Liver (tissue), 9 donors: ENCODE data around the gene CHST13. TPM values are rescaled to one million over a fixed set of nuclear protein-coding genes. Genes with fewer than 3 reads are reported as not detected.

ENCODE experiments used
- DNase-seq: peaks from one replicate; pipeline ENCODE4 v3.0.0-alpha.2; 2017; ENCODE audit warnings: low spot score
- H3K27ac ChIP-seq, 2 donors: one replicate each; pipeline ENCODE4 v1.7.0; 2013; ENCODE audit warnings: inconsistent platforms in 2 of 2, low read length in 2 of 2, control low read depth in 1 of 2, low read depth in 1 of 2, mild to moderate bottlenecking in 1 of 2
- H3K27me3 ChIP-seq, 4 donors: one replicate each; pipeline versions ENCODE4 v1.6.1 to v1.7.0; 2013; ENCODE audit warnings: low read length in 3 of 4, inconsistent platforms in 1 of 4, mild to moderate bottlenecking in 1 of 4, moderate library complexity in 1 of 4; ENCODE audit not compliant: control insufficient read depth in 4 of 4, insufficient read depth in 4 of 4
- H3K36me3 ChIP-seq, 4 donors: one replicate each; pipeline versions ENCODE4 v1.6.1 to v1.7.0; 2013; ENCODE audit warnings: low read length in 3 of 4, mild to moderate bottlenecking in 3 of 4, low read depth in 1 of 4, moderate library complexity in 1 of 4; ENCODE audit not compliant: control insufficient read depth in 4 of 4, insufficient read depth in 3 of 4
- H3K4me1 ChIP-seq, 4 donors: one replicate each; pipeline versions ENCODE4 v1.6.1 to v1.7.0; 2013; ENCODE audit warnings: low read length in 3 of 4, mild to moderate bottlenecking in 3 of 4, moderate library complexity in 1 of 4; ENCODE audit not compliant: control insufficient read depth in 4 of 4, insufficient read depth in 4 of 4
- H3K4me3 ChIP-seq, 3 donors: one replicate each; pipeline versions ENCODE4 v1.6.1 to v1.7.0; 2013; ENCODE audit warnings: low read length in 3 of 3, control low read depth in 1 of 3, low read depth in 1 of 3, mild to moderate bottlenecking in 1 of 3
- H3K9ac ChIP-seq, 2 donors: one replicate each; pipeline ENCODE4 v1.7.0; 2013; ENCODE audit warnings: low read length in 2 of 2, mild to moderate bottlenecking in 2 of 2, moderate library complexity in 2 of 2, control low read depth in 1 of 2, low read depth in 1 of 2
- H3K9me3 ChIP-seq, 4 donors: one replicate each; pipeline versions ENCODE4 v1.6.1 to v1.7.0; 2013; ENCODE audit warnings: low read length in 3 of 4; ENCODE audit not compliant: control insufficient read depth in 4 of 4
- ATF3 ChIP-seq: IDR thresholded peaks from 2 replicates; pipeline ENCODE4 v1.6.1; 2016; ENCODE audit warnings: antibody characterized with exemption
- EGR1 ChIP-seq, 2 donors: IDR thresholded peaks; 2 replicates each; pipeline ENCODE4 v1.6.1; 2016 to 2018; ENCODE audit warnings: antibody characterized with exemption in 2 of 2, low read depth in 2 of 2
- FOXA1 ChIP-seq: IDR thresholded peaks from 2 replicates; pipeline ENCODE4 v1.6.1; 2016; ENCODE audit warnings: antibody characterized with exemption
- FOXA2 ChIP-seq: IDR thresholded peaks from 2 replicates; pipeline ENCODE4 v1.6.1; 2016; ENCODE audit warnings: antibody characterized with exemption
- GABPA ChIP-seq, 2 donors: IDR thresholded peaks in 1 of 2; conservative IDR thresholded peaks in 1 of 2; 2 replicates each; pipeline ENCODE4 v1.6.1; 2016; ENCODE audit warnings: antibody characterized with exemption in 2 of 2, mild to moderate bottlenecking in 1 of 2, moderate library complexity in 1 of 2
- HNF4A ChIP-seq, 2 donors: conservative IDR thresholded peaks; 2 replicates each; pipeline ENCODE4 v1.6.1; 2016; ENCODE audit warnings: antibody characterized with exemption in 2 of 2, mild to moderate bottlenecking in 2 of 2
- HNF4G ChIP-seq: IDR thresholded peaks from 2 replicates; pipeline ENCODE4 v1.6.1; 2016; ENCODE audit warnings: antibody characterized with exemption
- JUND ChIP-seq, 2 donors: IDR thresholded peaks; 2 replicates each; pipeline ENCODE4 v1.6.1; 2016; ENCODE audit warnings: antibody characterized with exemption in 2 of 2
- MAX ChIP-seq: IDR thresholded peaks from 2 replicates; pipeline ENCODE4 v1.6.1; 2016; ENCODE audit warnings: antibody characterized with exemption
- NR2F2 ChIP-seq: IDR thresholded peaks from 2 replicates; pipeline ENCODE4 v1.6.1; 2016; ENCODE audit warnings: antibody characterized with exemption
- RAD21 ChIP-seq, 2 donors: IDR thresholded peaks; 2 replicates each; pipeline ENCODE4 v1.6.1; 2016; ENCODE audit warnings: antibody characterized with exemption in 2 of 2, mild to moderate bottlenecking in 2 of 2
- RXRA ChIP-seq, 2 donors: IDR thresholded peaks; 2 replicates each; pipeline ENCODE4 v1.6.1; 2017 to 2018; ENCODE audit warnings: antibody characterized with exemption in 2 of 2, mild to moderate bottlenecking in 1 of 2
- SP1 ChIP-seq: IDR thresholded peaks from 2 replicates; pipeline ENCODE4 v1.6.1; 2018; ENCODE audit warnings: antibody characterized with exemption, mild to moderate bottlenecking
- TAF1 ChIP-seq: conservative IDR thresholded peaks from 2 replicates; pipeline ENCODE4 v1.6.1; 2016; ENCODE audit warnings: antibody characterized with exemption, mild to moderate bottlenecking
- YY1 ChIP-seq: IDR thresholded peaks from 2 replicates; pipeline ENCODE4 v1.6.1; 2016; ENCODE audit warnings: antibody characterized with exemption, mild to moderate bottlenecking
- ZBTB33 ChIP-seq: IDR thresholded peaks from 2 replicates; pipeline ENCODE4 v1.6.1; 2016; ENCODE audit warnings: antibody characterized with exemption
- WGBS: extraction: QIAGEN DNeasy Blood & Tissue Kit; methylation state at CpG from one replicate; pipeline ENCODE4 v1.1.7; 2013; 5-methylcytosine and 5-hydroxymethylcytosine counted together
- polyA plus RNA-seq, 2 donors: library from polyadenylated mRNA; stranded (reverse) in 1 of 2; unstranded in 1 of 2; fragments of 200-250 nt in 1 of 2; fragments of >200 nt in 1 of 2; fragmentation: Nextera tagmentation in 1 of 2; extraction: Ambion mirVana in 1 of 2; gene quantifications; one replicate each; pipeline versions ENCODE4 v1.2.1 to v1.2.3, GENCODE V29; 2013 to 2015
- total RNA-seq, 2 donors: library from RNA; depleted of rRNA; stranded (reverse); fragments of >200 nt; gene quantifications; one replicate each; pipeline ENCODE4 v1.2.3, GENCODE V29; 2014
- TF ChIP-seq, protein P1 (sequence below): fragments of 150-350 bp; IDR thresholded peaks from 2 replicates; pipeline ENCODE4 v1.5.1; 2017; ENCODE audit warnings: improper control_type of control experiment, low read depth, low read length; ENCODE audit not compliant: missing input control
- TF ChIP-seq, protein P2 (sequence below): IDR thresholded peaks from 2 replicates; pipeline ENCODE4 v1.6.1; 2016; ENCODE audit warnings: antibody characterized with exemption, mild to moderate bottlenecking
- donor health status: healthy.
- donor health status: healthy.
- donor health status: healthy.
- donor health status: healthy.
- donor health status: healthy.

Gene CHST13
- total and polyA plus RNA-seq, 4 donors, result 19.7 to 39.1 (median 25.2) TPM

DNA sequence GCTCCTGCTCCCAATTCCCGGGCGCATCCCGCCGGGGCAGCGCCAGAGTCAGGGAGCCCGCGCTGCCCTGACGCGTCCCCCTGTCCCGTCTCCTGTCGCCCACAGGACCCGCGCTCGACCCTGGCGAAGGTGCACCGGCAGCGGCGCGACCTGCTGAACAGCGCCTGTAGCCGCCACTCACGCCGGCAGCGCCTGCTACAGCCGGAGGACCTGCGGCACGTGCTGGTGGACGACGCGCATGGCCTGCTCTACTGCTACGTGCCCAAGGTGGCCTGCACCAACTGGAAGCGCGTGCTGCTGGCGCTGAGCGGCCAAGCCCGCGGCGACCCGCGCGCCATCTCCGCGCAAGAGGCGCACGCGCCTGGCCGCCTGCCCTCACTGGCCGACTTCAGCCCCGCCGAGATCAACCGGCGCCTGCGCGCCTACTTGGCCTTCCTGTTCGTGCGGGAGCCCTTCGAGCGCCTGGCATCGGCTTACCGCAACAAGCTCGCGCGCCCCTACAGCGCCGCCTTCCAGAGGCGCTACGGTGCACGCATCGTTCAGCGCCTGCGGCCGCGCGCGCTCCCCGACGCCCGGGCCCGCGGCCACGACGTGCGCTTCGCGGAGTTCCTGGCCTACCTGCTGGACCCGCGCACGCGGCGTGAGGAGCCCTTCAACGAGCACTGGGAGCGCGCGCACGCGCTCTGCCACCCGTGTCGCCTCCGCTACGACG lies 17.8 kb downstream of the CHST13 start:
- DNase-seq, result peak; percentile 31
- Histone ChIP-seq H3K9me3 (no peaks in the 10 kb centered on the region), H3K27ac (no peak overlapping the region), H3K27me3 (no peaks in the 10 kb centered on the region), H3K9ac (no peak overlapping the region), H3K4me3 (no peak overlapping the region), H3K4me1 (peaks cover 2 to 28% (median 15%) of the 10 kb centered on the region in 4 donors), H3K36me3 (peaks cover 0 to 6% (median 0%) of the 10 kb centered on the region in 4 donors)
- TF ChIP-seq YY1 (no peak), ZBTB33 (no peak), FOXA2 (no peak), ATF3 (no peak), TAF1 (no peak), GABPA (IDR thresholded peaks at IDR 0.05 in 1 of 2, conservative IDR thresholded peaks at IDR 0.05 in 1 of 2) (no peak), RXRA (IDR thresholded peaks at IDR 0.05) (no peak), FOXA1 (no peak), MAX (no peak), HNF4A (conservative IDR thresholded peaks at IDR 0.05) (no peak), JUND (IDR thresholded peaks at IDR 0.05) (no peak), NR2F2 (no peak), SP1 (no peak), EGR1 (IDR thresholded peaks at IDR 0.05; ENCODE audit: low read depth in 2 of 2) (no peak), HNF4G (no peak), RAD21 (IDR thresholded peaks at IDR 0.05) (no peak)
- TF ChIP-seq, protein P1, sequence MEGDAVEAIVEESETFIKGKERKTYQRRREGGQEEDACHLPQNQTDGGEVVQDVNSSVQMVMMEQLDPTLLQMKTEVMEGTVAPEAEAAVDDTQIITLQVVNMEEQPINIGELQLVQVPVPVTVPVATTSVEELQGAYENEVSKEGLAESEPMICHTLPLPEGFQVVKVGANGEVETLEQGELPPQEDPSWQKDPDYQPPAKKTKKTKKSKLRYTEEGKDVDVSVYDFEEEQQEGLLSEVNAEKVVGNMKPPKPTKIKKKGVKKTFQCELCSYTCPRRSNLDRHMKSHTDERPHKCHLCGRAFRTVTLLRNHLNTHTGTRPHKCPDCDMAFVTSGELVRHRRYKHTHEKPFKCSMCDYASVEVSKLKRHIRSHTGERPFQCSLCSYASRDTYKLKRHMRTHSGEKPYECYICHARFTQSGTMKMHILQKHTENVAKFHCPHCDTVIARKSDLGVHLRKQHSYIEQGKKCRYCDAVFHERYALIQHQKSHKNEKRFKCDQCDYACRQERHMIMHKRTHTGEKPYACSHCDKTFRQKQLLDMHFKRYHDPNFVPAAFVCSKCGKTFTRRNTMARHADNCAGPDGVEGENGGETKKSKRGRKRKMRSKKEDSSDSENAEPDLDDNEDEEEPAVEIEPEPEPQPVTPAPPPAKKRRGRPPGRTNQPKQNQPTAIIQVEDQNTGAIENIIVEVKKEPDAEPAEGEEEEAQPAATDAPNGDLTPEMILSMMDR, result no peak
- TF ChIP-seq, protein P2, sequence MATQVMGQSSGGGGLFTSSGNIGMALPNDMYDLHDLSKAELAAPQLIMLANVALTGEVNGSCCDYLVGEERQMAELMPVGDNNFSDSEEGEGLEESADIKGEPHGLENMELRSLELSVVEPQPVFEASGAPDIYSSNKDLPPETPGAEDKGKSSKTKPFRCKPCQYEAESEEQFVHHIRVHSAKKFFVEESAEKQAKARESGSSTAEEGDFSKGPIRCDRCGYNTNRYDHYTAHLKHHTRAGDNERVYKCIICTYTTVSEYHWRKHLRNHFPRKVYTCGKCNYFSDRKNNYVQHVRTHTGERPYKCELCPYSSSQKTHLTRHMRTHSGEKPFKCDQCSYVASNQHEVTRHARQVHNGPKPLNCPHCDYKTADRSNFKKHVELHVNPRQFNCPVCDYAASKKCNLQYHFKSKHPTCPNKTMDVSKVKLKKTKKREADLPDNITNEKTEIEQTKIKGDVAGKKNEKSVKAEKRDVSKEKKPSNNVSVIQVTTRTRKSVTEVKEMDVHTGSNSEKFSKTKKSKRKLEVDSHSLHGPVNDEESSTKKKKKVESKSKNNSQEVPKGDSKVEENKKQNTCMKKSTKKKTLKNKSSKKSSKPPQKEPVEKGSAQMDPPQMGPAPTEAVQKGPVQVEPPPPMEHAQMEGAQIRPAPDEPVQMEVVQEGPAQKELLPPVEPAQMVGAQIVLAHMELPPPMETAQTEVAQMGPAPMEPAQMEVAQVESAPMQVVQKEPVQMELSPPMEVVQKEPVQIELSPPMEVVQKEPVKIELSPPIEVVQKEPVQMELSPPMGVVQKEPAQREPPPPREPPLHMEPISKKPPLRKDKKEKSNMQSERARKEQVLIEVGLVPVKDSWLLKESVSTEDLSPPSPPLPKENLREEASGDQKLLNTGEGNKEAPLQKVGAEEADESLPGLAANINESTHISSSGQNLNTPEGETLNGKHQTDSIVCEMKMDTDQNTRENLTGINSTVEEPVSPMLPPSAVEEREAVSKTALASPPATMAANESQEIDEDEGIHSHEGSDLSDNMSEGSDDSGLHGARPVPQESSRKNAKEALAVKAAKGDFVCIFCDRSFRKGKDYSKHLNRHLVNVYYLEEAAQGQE, result no peak
- 86% methylated on average over 101 of the region's 101 CpGs for WGBS
